Adrenal gland (tissue), 5 donors: Measurements from ENCODE around the gene MLLT3.

Experiments
- POLR2A ChIP-seq, 2 donors: fragments of 450-650 bp; IDR thresholded peaks; one replicate each; pipeline ENCODE4 v1.6.1; 2017; ENCODE audit warnings: antibody characterized with exemption in 2 of 2, mild to moderate bottlenecking in 2 of 2, moderate library complexity in 1 of 2
- TF ChIP-seq, protein P1 (sequence below), 6 experiments: fragments of 450-650 bp in 4 of 6; fragments of 200-600 bp in 2 of 6; sonication (generic) in 1 of 6; IDR thresholded peaks; 1 replicate in 5 of 6; 2 replicates in 1 of 6; pipeline versions ENCODE4 v1.5.1 to v1.8.0; 2016 to 2021; ENCODE audit warnings: antibody characterized with exemption in 6 of 6, mild to moderate bottlenecking in 2 of 6, moderate library complexity in 1 of 6
- donor health status: DM: no; HTN: no; CAD: no.

DNA sequence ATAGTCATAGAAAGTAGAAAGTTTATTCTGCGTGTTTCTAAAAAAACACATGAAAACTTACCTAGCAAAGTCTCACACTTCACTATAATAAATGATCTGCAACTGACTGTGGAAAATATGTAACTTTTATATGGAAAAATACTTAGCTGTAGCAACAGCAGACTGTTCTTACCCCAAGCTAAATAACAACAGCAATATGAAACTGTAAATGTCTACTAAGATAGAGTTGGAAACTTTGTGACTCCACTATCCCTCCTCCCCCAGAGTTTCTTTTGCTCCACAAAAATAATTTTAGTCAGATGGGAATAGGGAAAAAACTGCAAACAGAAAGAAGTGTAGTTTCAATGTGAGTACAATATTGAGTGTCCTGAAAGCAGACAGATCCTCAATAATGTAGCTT, 21.0 kb downstream of the MLLT3 start:
- TF ChIP-seq, protein P1, sequence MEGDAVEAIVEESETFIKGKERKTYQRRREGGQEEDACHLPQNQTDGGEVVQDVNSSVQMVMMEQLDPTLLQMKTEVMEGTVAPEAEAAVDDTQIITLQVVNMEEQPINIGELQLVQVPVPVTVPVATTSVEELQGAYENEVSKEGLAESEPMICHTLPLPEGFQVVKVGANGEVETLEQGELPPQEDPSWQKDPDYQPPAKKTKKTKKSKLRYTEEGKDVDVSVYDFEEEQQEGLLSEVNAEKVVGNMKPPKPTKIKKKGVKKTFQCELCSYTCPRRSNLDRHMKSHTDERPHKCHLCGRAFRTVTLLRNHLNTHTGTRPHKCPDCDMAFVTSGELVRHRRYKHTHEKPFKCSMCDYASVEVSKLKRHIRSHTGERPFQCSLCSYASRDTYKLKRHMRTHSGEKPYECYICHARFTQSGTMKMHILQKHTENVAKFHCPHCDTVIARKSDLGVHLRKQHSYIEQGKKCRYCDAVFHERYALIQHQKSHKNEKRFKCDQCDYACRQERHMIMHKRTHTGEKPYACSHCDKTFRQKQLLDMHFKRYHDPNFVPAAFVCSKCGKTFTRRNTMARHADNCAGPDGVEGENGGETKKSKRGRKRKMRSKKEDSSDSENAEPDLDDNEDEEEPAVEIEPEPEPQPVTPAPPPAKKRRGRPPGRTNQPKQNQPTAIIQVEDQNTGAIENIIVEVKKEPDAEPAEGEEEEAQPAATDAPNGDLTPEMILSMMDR (IDR thresholded peaks at IDR 0.05), result no peak
- no peak for TF ChIP-seq POLR2A (IDR thresholded peaks at IDR 0.05)
